ES-I3 (cell line): Measurements from ENCODE around the gene PAPPA.

Source experiments
- H3K36me3 ChIP-seq: 2 replicates; pipeline ENCODE4 v1.6.1; 2013; ENCODE audit warnings: mild to moderate bottlenecking, low read length, control low read depth, moderate library complexity; ENCODE audit not compliant: insufficient read depth
- H3K4me1 ChIP-seq: 2 replicates; pipeline ENCODE4 v1.6.1; 2013; ENCODE audit warnings: mild to moderate bottlenecking, control low read depth, low read length; ENCODE audit not compliant: insufficient read depth
- H3K9ac ChIP-seq: 2 replicates; pipeline ENCODE4 v1.6.1; 2013; ENCODE audit warnings: low read depth, mild to moderate bottlenecking, low read length, moderate library complexity
- H3K9me3 ChIP-seq: 2 replicates; pipeline ENCODE4 v1.6.1; 2013; ENCODE audit warnings: mild to moderate bottlenecking, low read length, moderate library complexity; ENCODE audit not compliant: control insufficient read depth, insufficient read depth

Gene PAPPA

DNA sequence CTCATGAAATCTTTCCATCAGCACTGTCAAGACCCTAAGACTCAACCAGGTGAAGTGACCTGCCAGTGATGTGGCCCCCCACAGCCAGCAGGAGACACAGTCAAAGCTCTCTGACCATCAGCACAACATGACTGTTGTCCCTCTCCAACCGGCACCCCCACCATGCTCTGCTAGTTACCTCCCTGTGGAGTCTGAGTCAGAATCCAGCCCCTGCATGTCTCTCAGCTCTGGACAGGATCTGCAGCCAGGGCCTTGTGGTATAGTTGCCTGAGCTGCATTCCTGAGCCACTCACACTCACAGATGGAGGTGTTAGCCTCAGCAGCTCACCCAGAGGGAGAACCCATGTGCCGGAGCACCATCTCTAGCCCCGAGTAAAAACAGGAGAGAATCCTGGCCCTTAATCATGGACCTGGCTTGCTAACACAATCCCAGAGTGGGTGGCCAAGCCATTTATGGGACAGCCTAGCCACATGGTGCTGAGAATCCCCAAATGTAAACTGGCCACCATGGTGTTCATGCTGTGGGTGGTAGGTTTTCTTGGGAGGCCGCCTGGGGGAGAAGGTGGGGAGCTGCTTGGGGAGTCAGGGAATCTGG is 237.8 kb downstream of the PAPPA start:
- H3K4me1 ChIP-seq: no peaks in the 10 kb centered on the region
- H3K9ac ChIP-seq: no peak overlapping the region
- H3K36me3 ChIP-seq: no peaks in the 10 kb centered on the region
- H3K9me3 ChIP-seq: no peaks in the 10 kb centered on the region

DNA sequence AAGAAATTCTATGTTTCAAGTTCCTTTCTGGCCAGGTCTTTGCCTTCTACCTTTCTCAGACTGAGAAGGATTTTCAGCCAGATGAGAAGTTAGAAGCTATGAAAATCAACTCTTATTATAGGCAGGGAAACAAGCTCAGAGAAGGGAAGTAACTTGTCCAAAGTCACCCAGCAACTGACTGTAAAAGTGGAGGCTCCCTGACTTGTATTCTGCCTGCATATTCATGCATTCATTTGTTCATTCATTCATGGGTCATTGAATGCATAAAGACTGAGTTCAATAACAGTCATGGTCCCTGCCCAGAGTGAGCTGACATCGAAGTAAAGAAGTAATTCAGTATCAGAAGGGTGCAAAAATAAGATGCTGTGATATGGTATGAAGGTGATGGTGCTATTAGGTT is 239.6 kb downstream of the PAPPA start:
- Histone ChIP-seq H3K4me1 (no peaks in the 10 kb centered on the region), H3K9ac (no peak overlapping the region), H3K9me3 (no peaks in the 10 kb centered on the region), H3K36me3 (no peaks in the 10 kb centered on the region; the same call in 1 of the 2 replicates)

DNA sequence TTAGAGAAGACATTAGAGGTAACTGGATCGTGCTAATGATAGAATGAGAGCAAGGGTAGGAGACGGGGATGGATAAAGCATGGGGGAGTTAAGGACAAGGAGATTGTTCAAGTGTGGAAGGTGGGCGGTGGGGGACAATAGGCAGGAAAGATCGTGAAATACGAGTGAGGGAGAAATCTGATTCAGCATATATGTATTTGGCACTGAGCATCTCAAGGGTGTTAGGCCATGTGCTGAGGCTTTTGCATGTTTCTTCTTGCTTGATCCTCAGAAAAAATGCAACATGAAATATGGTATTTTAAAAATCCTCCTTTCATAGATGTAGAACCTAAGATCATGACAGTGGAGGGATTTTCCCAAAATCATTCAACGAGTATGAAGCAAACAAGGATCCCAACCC is 240.5 kb downstream of the PAPPA start:
- Histone ChIP-seq H3K4me1 (no peaks in the 10 kb centered on the region), H3K36me3 (no peaks in the 10 kb centered on the region; the same call in 1 of the 2 replicates), H3K9me3 (no peaks in the 10 kb centered on the region), H3K9ac (no peak overlapping the region)

GRCh38 chr9:116394894-116395698 is 241.5 kb downstream of the PAPPA start:
- no peaks in the 10 kb centered on the region for H3K4me1 ChIP-seq
- no peaks in the 10 kb centered on the region for H3K9me3 ChIP-seq
- H3K36me3 ChIP-seq: no peaks in the 10 kb centered on the region; the same call in 1 of the 2 replicates
- H3K9ac ChIP-seq: no peak overlapping the region

GRCh38 chr9:116395699-116396037 is 242.1 kb downstream of the PAPPA start:
- H3K9ac ChIP-seq: no peak overlapping the region
- H3K4me1 ChIP-seq: no peaks in the 10 kb centered on the region
- H3K9me3 ChIP-seq: no peaks in the 10 kb centered on the region
- no peaks in the 10 kb centered on the region; the same call in 1 of the 2 replicates for H3K36me3 ChIP-seq

DNA sequence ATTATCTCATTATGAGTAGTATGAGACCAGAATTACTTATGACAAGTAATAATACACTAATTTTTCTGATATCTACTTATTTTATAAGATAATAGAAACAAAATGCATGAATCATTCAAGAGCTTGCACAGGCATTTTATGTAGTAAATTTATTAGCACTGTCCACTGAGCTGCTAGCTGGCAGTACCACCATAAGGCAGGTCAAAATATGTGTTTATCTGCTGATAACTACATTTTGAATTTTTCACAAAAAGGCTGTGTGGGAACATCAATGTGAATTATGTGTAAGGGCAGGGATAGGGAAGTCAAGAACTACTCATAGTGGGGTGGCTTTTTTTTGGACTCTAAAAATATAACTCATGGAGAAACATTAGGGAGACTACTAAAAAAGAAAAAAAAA is 249.6 kb downstream of the PAPPA start:
- no peaks in the 10 kb centered on the region for H3K9me3 ChIP-seq
- no peaks in the 10 kb centered on the region for H3K4me1 ChIP-seq
- H3K9ac ChIP-seq: no peak overlapping the region
- H3K36me3 ChIP-seq: peaks cover 2% of the 10 kb centered on the region; the same call in 1 of the 2 replicates

DNA sequence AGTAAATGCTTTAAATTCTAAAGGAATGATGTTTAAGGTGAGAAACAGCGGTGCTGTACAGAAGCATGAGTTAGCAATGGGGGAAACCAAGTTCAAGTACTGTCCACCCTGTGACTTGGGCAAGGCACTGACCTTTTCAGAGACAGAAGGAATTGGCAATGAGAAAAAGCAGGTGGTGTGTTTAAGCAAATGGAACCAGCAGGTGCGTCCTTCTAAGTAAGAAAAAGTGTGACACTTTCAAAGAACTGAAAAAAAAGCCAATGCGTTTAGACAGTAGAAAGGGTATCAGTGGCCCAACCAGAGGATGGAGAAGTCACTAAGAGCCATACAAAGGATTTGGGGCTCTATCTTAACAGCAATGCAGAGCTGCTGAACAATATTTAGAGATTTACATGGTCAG is 250.6 kb downstream of the PAPPA start:
- Histone ChIP-seq H3K4me1 (no peaks in the 10 kb centered on the region), H3K9ac (no peak overlapping the region)

DNA sequence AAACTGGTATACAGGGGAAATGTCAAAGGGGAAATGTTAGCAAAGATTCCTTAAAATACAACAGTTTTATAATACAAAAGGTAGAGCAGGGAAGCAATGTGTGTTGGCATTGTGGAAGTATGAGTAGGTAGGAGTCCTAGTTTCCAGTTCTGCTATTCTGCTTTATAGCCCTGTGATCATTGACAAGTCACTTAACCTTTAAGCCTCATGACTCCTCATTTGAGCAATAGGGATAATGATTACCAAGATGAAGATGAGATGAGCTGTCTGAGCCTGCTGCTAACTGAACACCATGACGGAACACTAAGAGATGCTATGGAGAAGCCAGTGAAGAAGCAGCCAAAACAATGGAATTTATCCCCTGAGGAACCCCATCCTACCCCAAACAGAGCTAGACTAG is 251.7 kb downstream of the PAPPA start:
- Histone ChIP-seq H3K36me3 (peaks cover 2% of the 10 kb centered on the region; the same call in 1 of the 2 replicates), H3K9me3 (no peaks in the 10 kb centered on the region), H3K4me1 (no peaks in the 10 kb centered on the region), H3K9ac (no peak overlapping the region)

More for the DNA sequence above, 250.6 kb downstream of the PAPPA start:
- H3K36me3 ChIP-seq: peaks cover 2% of the 10 kb centered on the region; the same call in 1 of the 2 replicates
- no peaks in the 10 kb centered on the region for H3K9me3 ChIP-seq

DNA sequence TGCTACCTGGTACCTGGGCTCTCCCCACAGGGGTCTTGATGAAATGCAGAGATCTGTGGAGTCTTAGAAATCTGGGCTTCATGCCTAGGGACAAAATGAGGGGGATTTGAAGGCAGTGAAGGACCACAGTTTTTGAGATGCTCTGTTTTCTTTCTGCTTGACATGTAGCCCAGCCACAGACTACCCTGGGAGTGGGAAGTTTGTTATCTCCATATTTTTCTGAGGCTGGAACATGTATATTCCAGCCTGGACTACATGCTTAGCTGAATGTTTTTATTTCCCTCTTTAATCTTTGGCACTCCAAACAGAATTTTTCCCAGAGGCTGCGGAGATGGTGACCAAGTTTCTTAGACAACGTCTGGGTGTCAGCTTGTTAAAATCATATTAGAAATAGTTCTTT is 252.9 kb downstream of the PAPPA start:
- Histone ChIP-seq H3K9ac (no peak overlapping the region), H3K36me3 (peaks cover 2% of the 10 kb centered on the region; the same call in 1 of the 2 replicates), H3K4me1 (no peaks in the 10 kb centered on the region), H3K9me3 (no peaks in the 10 kb centered on the region)

DNA sequence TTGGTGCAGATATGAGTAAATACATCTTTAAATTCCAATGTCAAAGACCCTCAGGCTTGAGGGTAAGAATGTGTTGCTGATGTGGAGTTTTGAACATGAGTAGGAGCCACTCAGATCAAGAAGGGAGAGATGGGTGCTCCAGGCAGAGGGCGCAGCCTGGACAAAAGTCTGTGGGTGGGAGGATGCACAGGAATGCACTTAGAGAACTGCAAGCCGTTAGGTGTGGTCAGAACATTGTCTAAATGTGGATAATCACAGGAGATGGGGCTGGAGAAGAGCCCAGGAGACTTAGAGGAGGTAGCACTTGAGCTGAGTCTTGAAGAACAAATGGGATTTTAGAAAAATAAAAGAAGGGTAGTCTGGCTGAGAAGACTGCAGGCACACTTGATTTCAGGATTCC is 255.5 kb downstream of the PAPPA start:
- no peak overlapping the region for H3K9ac ChIP-seq
- no peaks in the 10 kb centered on the region for H3K9me3 ChIP-seq
- peaks cover 2% of the 10 kb centered on the region; the same call in 1 of the 2 replicates for H3K36me3 ChIP-seq
- no peaks in the 10 kb centered on the region for H3K4me1 ChIP-seq

DNA sequence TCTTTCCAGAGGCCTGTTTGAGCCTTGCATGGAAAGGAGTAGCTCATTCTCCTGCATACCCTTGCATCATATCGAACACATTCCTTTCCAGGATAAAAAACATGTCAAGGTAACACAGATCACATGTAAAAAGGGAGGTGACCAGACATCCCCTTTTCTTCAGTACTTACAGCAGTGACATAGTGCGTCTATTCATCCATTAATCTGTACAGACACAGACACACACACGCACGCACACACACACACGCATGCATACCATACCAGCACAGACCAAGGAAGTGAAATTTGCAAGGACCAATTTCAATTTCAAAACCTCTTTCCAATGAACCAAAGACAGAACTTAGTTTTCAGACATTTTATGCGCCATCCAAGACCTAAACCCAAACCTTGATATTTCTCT is 256.0 kb downstream of the PAPPA start:
- H3K9me3 ChIP-seq: no peaks in the 10 kb centered on the region
- no peak overlapping the region for H3K9ac ChIP-seq
- H3K4me1 ChIP-seq: no peaks in the 10 kb centered on the region
- H3K36me3 ChIP-seq: peaks cover 2% of the 10 kb centered on the region; the same call in 1 of the 2 replicates

GRCh38 chr9:116411506-116411905 is 257.9 kb downstream of the PAPPA start:
- Histone ChIP-seq H3K4me1 (no peaks in the 10 kb centered on the region), H3K9ac (no peak overlapping the region), H3K36me3 (peaks cover 2% of the 10 kb centered on the region; the same call in 1 of the 2 replicates), H3K9me3 (no peaks in the 10 kb centered on the region)

DNA sequence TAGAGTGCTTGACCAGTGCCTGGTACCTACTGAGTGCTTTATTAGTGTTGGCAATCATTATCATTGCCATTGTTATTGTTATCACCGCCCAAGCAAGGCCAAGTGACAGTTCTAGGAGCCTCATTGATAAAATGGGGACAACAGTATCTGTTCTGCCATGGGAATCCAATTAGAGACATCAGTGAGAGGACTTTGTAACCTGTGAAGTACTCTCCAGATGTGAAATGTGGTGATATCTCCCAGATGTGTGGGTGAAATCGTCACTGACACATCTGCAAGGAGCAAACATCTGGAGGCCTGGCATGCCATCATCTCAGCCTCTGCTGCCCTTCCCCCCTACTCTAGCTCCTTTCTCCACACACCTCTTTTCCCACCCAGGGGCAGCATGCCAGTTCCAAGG is 260.8 kb downstream of the PAPPA start:
- Histone ChIP-seq H3K9me3 (no peaks in the 10 kb centered on the region), H3K36me3 (0 out of 2 replicates have a peak, but pooled peaks cover 3% of the 10 kb centered on the region), H3K9ac (no peak overlapping the region), H3K4me1 (no peaks in the 10 kb centered on the region)

- H3K9me3 ChIP-seq: no peaks in the 10 kb centered on the region
- H3K9ac ChIP-seq: no peak overlapping the region
- H3K4me1 ChIP-seq: no peaks in the 10 kb centered on the region
These were observed 262.8 kb downstream of the PAPPA start for GRCh38 chr9:116416421-116416820.

GRCh38 chr9:116417464-116417863 is 263.9 kb downstream of the PAPPA start:
- no peaks in the 10 kb centered on the region for H3K4me1 ChIP-seq
- no peak overlapping the region for H3K9ac ChIP-seq
- H3K9me3 ChIP-seq: no peaks in the 10 kb centered on the region
- 0 out of 2 replicates have a peak, but pooled peaks cover 3% of the 10 kb centered on the region for H3K36me3 ChIP-seq

More at GRCh38 chr9:116416421-116416820, 262.8 kb downstream of the PAPPA start:
- H3K36me3 ChIP-seq: 0 out of 2 replicates have a peak, but pooled peaks cover 3% of the 10 kb centered on the region
